Ectodermal cell (in vitro differentiated cells): ENCODE measurements around the gene CENPB. TPM values are rescaled to one million over a fixed set of nuclear protein-coding genes. Genes with fewer than 3 reads are reported as not detected.
A peak's percentile ranks its signal among the peaks of the same experiment; 100 is the strongest.
"Not testable (repeated sequence)": the region's sequence is repeated elsewhere in the genome, so short reads cannot be mapped to it uniquely, and the experiment has no call there.

Experiments
- H3K27ac ChIP-seq: 2 replicates; pipeline ENCODE4 v1.7.0; 2013; ENCODE audit warnings: mild to moderate bottlenecking, low read depth, low read length; ENCODE audit not compliant: insufficient read depth, poor library complexity, severe bottlenecking
- H3K27me3 ChIP-seq: 2 replicates; pipeline ENCODE4 v1.7.0; 2013; ENCODE audit warnings: mild to moderate bottlenecking, low read length; ENCODE audit not compliant: insufficient read depth, control insufficient read depth, poor library complexity, severe bottlenecking
- H3K36me3 ChIP-seq: one replicate; pipeline ENCODE4 v1.7.0; 2013; ENCODE audit warnings: low read length; ENCODE audit not compliant: control insufficient read depth, insufficient read depth
- H3K4me1 ChIP-seq: one replicate; pipeline ENCODE4 v1.7.0; 2013; ENCODE audit warnings: low read length; ENCODE audit not compliant: control insufficient read depth, insufficient read depth
- H3K4me3 ChIP-seq: 2 replicates; pipeline ENCODE4 v1.7.0; 2013; ENCODE audit warnings: low read depth, low read length, control low read depth; ENCODE audit not compliant: insufficient read depth
- H3K9me3 ChIP-seq: 2 replicates; pipeline ENCODE4 v1.7.0; 2013; ENCODE audit warnings: mild to moderate bottlenecking, low read length, moderate library complexity; ENCODE audit not compliant: control insufficient read depth
- WGBS, 2 experiments: methylation state at CpG; one replicate each; pipeline ENCODE4 v1.1.7; 2013; ENCODE audit warnings: missing lambda C conversion rate in 2 of 2; 5-methylcytosine and 5-hydroxymethylcytosine counted together
- polyA plus RNA-seq, 4 experiments: library from polyadenylated mRNA; stranded (reverse); fragments of 50-300 nt; gene quantifications; one replicate each; pipeline ENCODE4 v1.2.3, GENCODE V29; 2013

Gene CENPB
- 43.6 TPM for polyA plus RNA-seq (2013, experiment 1 of 4)
- 49.4 TPM for polyA plus RNA-seq (2013, experiment 2 of 4)
- polyA plus RNA-seq (2013, experiment 3 of 4), result 35.0 TPM
- polyA plus RNA-seq (2013, experiment 4 of 4), result 40.1 TPM

- H3K4me3 ChIP-seq, result peak within 1 kb of the TSS; percentile 58
- no peak within 1 kb of the TSS for H3K27ac ChIP-seq
These were observed at the start of gene CENPB for GRCh38 chr20:3786665-3787323. CENPB (minus strand) TSS chr20:3786740; CDS start chr20:3786483, 257 bp downstream.

GRCh38 chr20:3836132-3836531 lies 49.6 kb upstream of the CENPB start:
- Histone ChIP-seq H3K27ac (no peak overlapping the region), H3K27me3 (no peaks in the 10 kb centered on the region), H3K4me3 (no peak overlapping the region), H3K4me1 (no peaks in the 10 kb centered on the region), H3K9me3 (no peaks in the 10 kb centered on the region), H3K36me3 (no peaks in the 10 kb centered on the region)
- 86 to 96% methylated on average over 2 to 4 of the region's 4 CpGs for WGBS, 2 experiments

More at GRCh38 chr20:3786665-3787323, at the start of gene CENPB:
- WGBS, 2 experiments, result 4% methylated on average over 70 of the region's 70 CpGs
- Histone ChIP-seq H3K9me3 (no peaks in the 10 kb centered on the region), H3K27me3 (peaks cover 23% of the 10 kb centered on the region), H3K4me1 (peaks cover 8% of the 10 kb centered on the region), H3K36me3 (no peaks in the 10 kb centered on the region)

GRCh38 chr20:3829891-3830290 lies 43.4 kb upstream of the CENPB start:
- not testable (repeated sequence) for H3K27ac ChIP-seq, H3K4me3 ChIP-seq, H3K36me3 ChIP-seq, H3K4me1 ChIP-seq, H3K9me3 ChIP-seq, H3K27me3 ChIP-seq
- WGBS, 2 experiments, result 94 to 98% methylated on average over 5 of the region's 5 CpGs

GRCh38 chr20:3828798-3829197 lies 42.3 kb upstream of the CENPB start:
- Histone ChIP-seq H3K4me1 (no peaks in the 10 kb centered on the region), H3K27me3 (no peaks in the 10 kb centered on the region), H3K36me3 (no peaks in the 10 kb centered on the region), H3K9me3 (no peaks in the 10 kb centered on the region), H3K27ac (no peak overlapping the region), H3K4me3 (no peak overlapping the region)
- 87 to 91% methylated on average over 3 of the region's 3 CpGs for WGBS, 2 experiments

GRCh38 chr20:3826420-3826819 lies 39.9 kb upstream of the CENPB start:
- 93 to 94% methylated on average over 4 of the region's 4 CpGs for WGBS, 2 experiments
- H3K36me3 ChIP-seq, result no peaks in the 10 kb centered on the region
- H3K27me3 ChIP-seq, result no peaks in the 10 kb centered on the region
- H3K27ac ChIP-seq, result no peak overlapping the region
- no peaks in the 10 kb centered on the region for H3K9me3 ChIP-seq
- H3K4me3 ChIP-seq, result no peak overlapping the region
- no peaks in the 10 kb centered on the region for H3K4me1 ChIP-seq

GRCh38 chr20:3825526-3825925 lies 39.0 kb upstream of the CENPB start:
- Histone ChIP-seq H3K36me3 (no peaks in the 10 kb centered on the region), H3K27me3 (no peaks in the 10 kb centered on the region), H3K4me3 (no peak overlapping the region), H3K9me3 (no peaks in the 10 kb centered on the region), H3K4me1 (no peaks in the 10 kb centered on the region), H3K27ac (no peak overlapping the region)
- 81 to 86% methylated on average over 7 of the region's 7 CpGs for WGBS, 2 experiments

GRCh38 chr20:3823881-3824280 lies 37.3 kb upstream of the CENPB start:
- H3K36me3 ChIP-seq, result no peaks in the 10 kb centered on the region
- no peaks in the 10 kb centered on the region for H3K9me3 ChIP-seq
- no peak overlapping the region for H3K4me3 ChIP-seq
- H3K27me3 ChIP-seq, result no peaks in the 10 kb centered on the region
- peaks cover 3% of the 10 kb centered on the region for H3K4me1 ChIP-seq
- WGBS, 2 experiments, result 93 to 94% methylated on average over 20 of the region's 20 CpGs
- no peak overlapping the region for H3K27ac ChIP-seq

GRCh38 chr20:3821996-3822395 lies 35.5 kb upstream of the CENPB start:
- Histone ChIP-seq H3K9me3 (no peaks in the 10 kb centered on the region), H3K27ac (no peak overlapping the region), H3K27me3 (no peaks in the 10 kb centered on the region), H3K36me3 (no peaks in the 10 kb centered on the region), H3K4me1 (peaks cover 3% of the 10 kb centered on the region), H3K4me3 (no peak overlapping the region)
- WGBS, 2 experiments, result 94 to 96% methylated on average over 14 of the region's 14 CpGs

- H3K36me3 ChIP-seq, result no peaks in the 10 kb centered on the region
- H3K27me3 ChIP-seq, result no peaks in the 10 kb centered on the region
- H3K4me1 ChIP-seq, result peaks cover 3% of the 10 kb centered on the region
- no peaks in the 10 kb centered on the region for H3K9me3 ChIP-seq
- 59 to 60% methylated on average over 20 of the region's 20 CpGs for WGBS, 2 experiments
- peak overlapping the region; percentile 85 for H3K27ac ChIP-seq
- peak overlapping the region; percentile 74 for H3K4me3 ChIP-seq
These were observed 34.6 kb upstream of the CENPB start for GRCh38 chr20:3820901-3821727.
